GM12875 (cell line): ENCODE data around the gene WWTR1.

Source experiments
- H3K4me3 ChIP-seq: one replicate; pipeline ENCODE4 v1.5.1; 2011; ENCODE audit warnings: low read depth, low read length, control low read depth
- CTCF ChIP-seq: IDR thresholded peaks from 2 replicates; pipeline ENCODE4 v1.5.1; 2011; ENCODE audit warnings: low read depth, mild to moderate bottlenecking, control low read depth, inconsistent platforms, low read length, moderate library complexity, borderline replicate concordance; ENCODE audit not compliant: insufficient read depth

WWTR1 gene

GRCh38 chr3:149619136-149619535 lies 38.7 kb downstream of the WWTR1 start:
- no peak for TF ChIP-seq CTCF
- no peak overlapping the region for H3K4me3 ChIP-seq

- H3K4me3 ChIP-seq = no peak overlapping the region
- TF ChIP-seq CTCF = no peak
Measured at GRCh38 chr3:149618151-149619123, 39.4 kb downstream of the WWTR1 start.

GRCh38 chr3:149615731-149616221 lies 42.0 kb downstream of the WWTR1 start:
- no peak for TF ChIP-seq CTCF
- H3K4me3 ChIP-seq = no peak overlapping the region

GRCh38 chr3:149613988-149614387 lies 43.8 kb downstream of the WWTR1 start:
- no peak for TF ChIP-seq CTCF

GRCh38 chr3:149612456-149612855 lies 45.4 kb downstream of the WWTR1 start:
- no peak overlapping the region for H3K4me3 ChIP-seq
- TF ChIP-seq CTCF = no peak

More at GRCh38 chr3:149613988-149614387, 43.8 kb downstream of the WWTR1 start:
- no peak overlapping the region for H3K4me3 ChIP-seq

- no peak for TF ChIP-seq CTCF
- no peak overlapping the region for H3K4me3 ChIP-seq
Measured at GRCh38 chr3:149611149-149611548, 46.7 kb downstream of the WWTR1 start.

GRCh38 chr3:149610351-149611105 lies 47.3 kb downstream of the WWTR1 start:
- H3K4me3 ChIP-seq = no peak overlapping the region
- no peak for TF ChIP-seq CTCF
